ENCODE results near the gene MTHFS.

DNA sequence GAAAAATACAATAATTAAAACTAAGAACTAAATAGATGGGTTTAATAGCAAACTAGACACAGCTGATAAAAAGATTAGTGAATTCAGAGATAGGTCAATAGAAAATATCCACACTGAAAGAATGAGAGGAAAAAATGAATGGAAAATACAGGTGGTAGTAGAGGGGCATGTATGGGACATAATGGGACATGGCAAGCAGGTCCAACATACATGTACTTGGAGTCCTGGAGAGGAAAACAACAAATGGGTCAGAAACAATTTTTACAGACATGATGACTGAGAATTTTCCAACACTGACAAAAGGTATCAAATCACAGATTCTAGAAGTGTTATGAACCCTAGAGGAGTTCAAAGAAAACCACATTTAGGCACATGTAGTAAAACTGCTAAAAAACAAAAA lies 68.4 kb downstream of the MTHFS start:
- no peak for TF ChIP-seq POLR2AphosphoS5 (IDR thresholded peaks at IDR 0.05)
- TF ChIP-seq, protein P1, sequence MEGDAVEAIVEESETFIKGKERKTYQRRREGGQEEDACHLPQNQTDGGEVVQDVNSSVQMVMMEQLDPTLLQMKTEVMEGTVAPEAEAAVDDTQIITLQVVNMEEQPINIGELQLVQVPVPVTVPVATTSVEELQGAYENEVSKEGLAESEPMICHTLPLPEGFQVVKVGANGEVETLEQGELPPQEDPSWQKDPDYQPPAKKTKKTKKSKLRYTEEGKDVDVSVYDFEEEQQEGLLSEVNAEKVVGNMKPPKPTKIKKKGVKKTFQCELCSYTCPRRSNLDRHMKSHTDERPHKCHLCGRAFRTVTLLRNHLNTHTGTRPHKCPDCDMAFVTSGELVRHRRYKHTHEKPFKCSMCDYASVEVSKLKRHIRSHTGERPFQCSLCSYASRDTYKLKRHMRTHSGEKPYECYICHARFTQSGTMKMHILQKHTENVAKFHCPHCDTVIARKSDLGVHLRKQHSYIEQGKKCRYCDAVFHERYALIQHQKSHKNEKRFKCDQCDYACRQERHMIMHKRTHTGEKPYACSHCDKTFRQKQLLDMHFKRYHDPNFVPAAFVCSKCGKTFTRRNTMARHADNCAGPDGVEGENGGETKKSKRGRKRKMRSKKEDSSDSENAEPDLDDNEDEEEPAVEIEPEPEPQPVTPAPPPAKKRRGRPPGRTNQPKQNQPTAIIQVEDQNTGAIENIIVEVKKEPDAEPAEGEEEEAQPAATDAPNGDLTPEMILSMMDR (IDR thresholded peaks at IDR 0.05): no peak
